ENCODE results near the gene CDHR3.

DNA sequence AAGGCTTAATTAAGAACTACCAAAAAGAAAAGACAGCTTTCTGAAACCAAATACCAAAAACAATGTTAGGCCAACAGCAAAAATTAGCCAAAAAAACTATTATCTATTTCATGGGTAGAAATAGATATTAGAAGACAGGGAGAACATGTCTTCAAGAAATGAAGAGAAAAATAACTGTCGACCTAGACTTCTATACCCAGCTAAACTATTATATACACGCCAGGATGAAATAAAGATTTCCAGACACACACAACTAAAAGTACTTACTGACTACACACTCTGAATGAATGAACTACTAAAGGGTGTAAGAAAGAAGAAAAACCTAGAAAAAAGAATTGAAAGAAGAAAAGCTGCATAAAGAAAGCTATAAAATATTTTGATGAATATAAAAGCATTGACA lies 11.5 kb upstream of the CDHR3 start:
- TF ChIP-seq CTCF (IDR thresholded peaks at IDR 0.05), result no peak
- TF ChIP-seq POLR2A (IDR thresholded peaks at IDR 0.05), result no peak
- TF ChIP-seq POLR2AphosphoS5 (IDR thresholded peaks at IDR 0.05), result no peak

Measured in prostate gland (tissue), 2 donors.